Right lobe of liver (tissue), 4 donors: ENCODE data around the gene MMP21.

ENCODE experiments used
- POLR2A ChIP-seq: fragments of 450-650 bp; IDR thresholded peaks from one replicate; pipeline ENCODE4 v1.6.1; 2017; ENCODE audit warnings: antibody characterized with exemption, mild to moderate bottlenecking
- TF ChIP-seq, protein P1 (sequence below), 4 donors: fragments of 200-600 bp in 3 of 4; fragments of 450-650 bp in 1 of 4; IDR thresholded peaks; one replicate each; pipeline versions ENCODE4 v1.5.1 to v1.8.0; 2016 to 2022; ENCODE audit warnings: antibody characterized with exemption in 4 of 4, mild to moderate bottlenecking in 2 of 4
- donor health status: DM: no; HTN: no; CAD: no.
- donor health status: DM: no; HTN: no; CAD: no.
- donor health status: DM: no; HTN: yes; CAD: no.

DNA sequence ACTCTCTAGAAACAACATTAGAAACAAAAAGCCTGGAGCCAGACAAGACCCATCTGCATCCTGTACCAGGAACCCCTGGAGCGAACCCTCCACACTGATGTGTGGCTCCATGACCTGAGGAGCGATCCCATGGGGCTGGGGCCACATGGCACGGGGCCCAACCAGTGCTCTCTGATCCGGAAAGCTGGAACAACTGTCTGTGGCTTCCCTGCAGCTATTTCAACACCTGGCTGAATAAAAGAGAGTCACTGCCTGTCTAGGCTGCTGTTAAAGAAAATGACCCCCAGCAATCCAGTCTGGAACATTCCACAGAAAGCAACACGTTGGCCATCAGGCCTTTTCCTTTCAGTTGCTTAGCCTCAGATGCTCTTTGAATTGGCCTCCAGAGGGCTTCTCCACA, 26.5 kb upstream of the MMP21 start:
- TF ChIP-seq, protein P1, sequence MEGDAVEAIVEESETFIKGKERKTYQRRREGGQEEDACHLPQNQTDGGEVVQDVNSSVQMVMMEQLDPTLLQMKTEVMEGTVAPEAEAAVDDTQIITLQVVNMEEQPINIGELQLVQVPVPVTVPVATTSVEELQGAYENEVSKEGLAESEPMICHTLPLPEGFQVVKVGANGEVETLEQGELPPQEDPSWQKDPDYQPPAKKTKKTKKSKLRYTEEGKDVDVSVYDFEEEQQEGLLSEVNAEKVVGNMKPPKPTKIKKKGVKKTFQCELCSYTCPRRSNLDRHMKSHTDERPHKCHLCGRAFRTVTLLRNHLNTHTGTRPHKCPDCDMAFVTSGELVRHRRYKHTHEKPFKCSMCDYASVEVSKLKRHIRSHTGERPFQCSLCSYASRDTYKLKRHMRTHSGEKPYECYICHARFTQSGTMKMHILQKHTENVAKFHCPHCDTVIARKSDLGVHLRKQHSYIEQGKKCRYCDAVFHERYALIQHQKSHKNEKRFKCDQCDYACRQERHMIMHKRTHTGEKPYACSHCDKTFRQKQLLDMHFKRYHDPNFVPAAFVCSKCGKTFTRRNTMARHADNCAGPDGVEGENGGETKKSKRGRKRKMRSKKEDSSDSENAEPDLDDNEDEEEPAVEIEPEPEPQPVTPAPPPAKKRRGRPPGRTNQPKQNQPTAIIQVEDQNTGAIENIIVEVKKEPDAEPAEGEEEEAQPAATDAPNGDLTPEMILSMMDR (IDR thresholded peaks at IDR 0.05): no peak
- TF ChIP-seq POLR2A: no peak
